HG03196 (cell line): ENCODE results near the gene PNMT.
"Not testable (repeated sequence)": the region's sequence is repeated elsewhere in the genome, so short reads cannot be mapped to it uniquely, and the experiment has no call there.

Experiments used
- ATAC-seq: cut with Tn5 transposase; IDR thresholded peaks from one replicate; pipeline ENCODE4 v1.9.1; 2021; ENCODE audit not compliant: unreplicated experiment

The PNMT gene

DNA sequence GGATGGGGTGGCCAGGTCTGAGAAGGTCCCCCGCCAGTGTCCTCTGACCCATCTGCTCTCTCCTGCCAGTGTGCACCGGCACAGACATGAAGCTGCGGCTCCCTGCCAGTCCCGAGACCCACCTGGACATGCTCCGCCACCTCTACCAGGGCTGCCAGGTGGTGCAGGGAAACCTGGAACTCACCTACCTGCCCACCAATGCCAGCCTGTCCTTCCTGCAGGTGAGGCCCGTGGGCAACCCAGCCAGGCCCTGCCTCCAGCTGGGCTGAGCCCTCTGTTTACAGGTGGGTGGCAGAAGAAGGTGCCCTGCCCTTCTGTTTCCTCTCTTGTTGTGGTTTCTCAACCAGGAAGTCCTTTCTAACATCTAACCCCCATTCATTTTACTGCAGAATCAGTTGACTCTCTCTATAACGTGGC is 38.7 kb downstream of the PNMT start:
- ATAC-seq: no peak

DNA sequence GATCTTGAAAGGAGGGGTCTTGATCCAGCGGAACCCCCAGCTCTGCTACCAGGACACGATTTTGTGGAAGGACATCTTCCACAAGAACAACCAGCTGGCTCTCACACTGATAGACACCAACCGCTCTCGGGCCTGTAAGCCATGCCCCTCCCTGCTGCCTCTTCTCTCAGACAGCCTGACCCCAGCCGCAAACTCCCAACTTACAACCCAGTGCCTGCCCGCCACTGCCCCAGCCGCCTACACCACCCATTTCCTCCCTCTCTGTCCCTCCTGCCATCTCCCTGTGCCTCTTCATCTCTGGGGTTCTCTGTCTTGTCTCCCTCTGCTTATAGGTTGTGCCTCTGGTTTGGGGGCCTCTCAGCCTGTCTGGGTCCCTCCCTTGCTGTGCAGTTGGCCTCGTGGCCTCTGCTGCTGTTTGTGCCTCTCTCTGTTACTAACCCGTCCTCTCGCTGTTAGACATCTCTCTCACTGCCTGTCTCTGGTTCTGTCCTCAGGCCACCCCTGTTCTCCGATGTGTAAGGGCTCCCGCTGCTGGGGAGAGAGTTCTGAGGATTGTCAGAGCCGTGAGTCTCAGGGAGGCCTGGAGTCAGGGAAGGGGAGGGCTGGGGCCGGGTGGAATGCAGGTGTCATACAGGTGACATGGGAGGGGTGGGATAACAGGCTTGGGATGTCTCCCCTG is 41.2 kb downstream of the PNMT start:
- ATAC-seq: no peak

DNA sequence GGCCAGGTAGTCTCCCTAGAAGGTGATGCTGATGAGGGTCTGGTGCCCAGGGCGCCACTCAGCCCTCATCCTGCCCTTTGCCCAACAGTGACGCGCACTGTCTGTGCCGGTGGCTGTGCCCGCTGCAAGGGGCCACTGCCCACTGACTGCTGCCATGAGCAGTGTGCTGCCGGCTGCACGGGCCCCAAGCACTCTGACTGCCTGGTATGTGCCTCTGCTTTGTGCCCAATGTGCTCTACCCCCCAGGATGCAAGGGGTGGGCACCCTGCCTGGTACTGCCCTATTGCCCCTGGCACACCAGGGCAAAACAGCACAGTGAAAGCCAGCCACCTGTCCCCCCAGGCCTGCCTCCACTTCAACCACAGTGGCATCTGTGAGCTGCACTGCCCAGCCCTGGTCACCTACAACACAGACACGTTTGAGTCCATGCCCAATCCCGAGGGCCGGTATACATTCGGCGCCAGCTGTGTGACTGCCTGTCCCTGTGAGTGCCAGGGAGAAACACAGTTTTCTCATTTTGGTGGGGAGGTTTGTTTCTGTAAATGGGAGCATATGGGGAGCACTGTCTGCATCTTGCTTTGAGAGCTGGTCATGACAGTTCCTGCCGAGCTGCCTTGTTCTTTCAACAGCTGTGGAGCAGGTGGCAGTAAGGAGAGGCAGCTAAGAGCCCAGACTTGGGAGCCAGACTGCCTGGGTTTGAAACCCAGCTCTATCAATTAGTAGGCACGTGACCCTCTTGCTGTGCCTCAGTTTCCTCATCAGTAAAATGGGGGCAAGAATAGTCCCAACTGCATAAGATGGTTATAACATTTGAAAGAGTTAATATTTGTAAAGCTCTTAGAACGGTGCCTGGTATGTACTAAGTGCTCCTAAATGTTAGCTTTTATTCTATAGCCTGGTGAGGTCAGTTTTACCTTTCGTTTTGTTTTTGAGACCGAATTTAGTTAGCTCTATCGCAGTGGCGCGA is 42.0 kb downstream of the PNMT start:
- ATAC-seq: no peak

DNA sequence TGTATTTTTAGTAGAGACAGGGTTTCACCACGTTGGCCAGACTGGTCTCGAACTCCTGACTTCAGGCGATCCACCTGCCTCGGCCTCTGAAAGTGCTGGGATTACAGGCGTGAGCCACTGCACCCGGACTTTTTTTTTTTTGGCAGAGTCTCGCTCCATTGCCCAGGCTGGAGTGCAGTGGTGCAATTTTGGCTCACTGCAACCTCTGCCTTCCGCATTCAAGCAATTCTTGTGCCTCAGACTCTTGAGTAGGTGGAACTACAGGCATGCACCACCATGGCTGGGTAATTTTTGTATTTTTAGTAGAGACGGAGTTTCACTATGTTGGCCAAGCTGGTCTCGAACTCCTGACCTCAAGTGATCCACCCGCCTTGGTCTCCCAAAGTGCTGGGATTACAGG is 42.8 kb downstream of the PNMT start:
- not testable (repeated sequence) for ATAC-seq

DNA sequence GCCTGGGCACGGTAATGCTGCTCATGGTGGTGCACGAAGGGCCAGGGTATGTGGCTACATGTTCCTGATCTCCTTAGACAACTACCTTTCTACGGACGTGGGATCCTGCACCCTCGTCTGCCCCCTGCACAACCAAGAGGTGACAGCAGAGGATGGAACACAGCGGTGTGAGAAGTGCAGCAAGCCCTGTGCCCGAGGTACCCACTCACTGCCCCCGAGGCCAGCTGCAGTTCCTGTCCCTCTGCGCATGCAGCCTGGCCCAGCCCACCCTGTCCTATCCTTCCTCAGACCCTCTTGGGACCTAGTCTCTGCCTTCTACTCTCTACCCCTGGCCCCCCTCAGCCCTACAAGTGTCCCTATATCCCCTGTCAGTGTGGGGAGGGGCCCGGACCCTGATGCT is 43.6 kb downstream of the PNMT start:
- ATAC-seq: no peak

DNA sequence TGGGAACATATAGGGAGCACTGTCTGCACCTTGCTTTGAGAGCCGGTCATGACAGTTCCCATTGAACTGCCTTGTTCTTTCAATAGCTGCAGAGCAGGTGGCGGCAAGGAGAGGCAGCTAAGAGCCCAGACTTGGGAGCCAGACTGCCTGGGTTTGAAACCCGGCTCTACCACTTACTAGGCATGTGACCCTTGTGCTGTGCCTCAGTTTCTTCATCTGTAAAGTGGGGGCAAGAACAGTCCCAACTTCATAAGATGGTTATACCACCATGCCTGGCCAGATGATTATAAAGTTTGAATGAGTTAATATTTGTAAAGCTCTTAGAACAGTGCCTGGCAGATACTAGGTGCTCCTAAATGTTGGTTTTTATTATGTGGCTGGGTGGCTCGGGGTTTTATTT is 46.0 kb downstream of the PNMT start:
- ATAC-seq: no peak

DNA sequence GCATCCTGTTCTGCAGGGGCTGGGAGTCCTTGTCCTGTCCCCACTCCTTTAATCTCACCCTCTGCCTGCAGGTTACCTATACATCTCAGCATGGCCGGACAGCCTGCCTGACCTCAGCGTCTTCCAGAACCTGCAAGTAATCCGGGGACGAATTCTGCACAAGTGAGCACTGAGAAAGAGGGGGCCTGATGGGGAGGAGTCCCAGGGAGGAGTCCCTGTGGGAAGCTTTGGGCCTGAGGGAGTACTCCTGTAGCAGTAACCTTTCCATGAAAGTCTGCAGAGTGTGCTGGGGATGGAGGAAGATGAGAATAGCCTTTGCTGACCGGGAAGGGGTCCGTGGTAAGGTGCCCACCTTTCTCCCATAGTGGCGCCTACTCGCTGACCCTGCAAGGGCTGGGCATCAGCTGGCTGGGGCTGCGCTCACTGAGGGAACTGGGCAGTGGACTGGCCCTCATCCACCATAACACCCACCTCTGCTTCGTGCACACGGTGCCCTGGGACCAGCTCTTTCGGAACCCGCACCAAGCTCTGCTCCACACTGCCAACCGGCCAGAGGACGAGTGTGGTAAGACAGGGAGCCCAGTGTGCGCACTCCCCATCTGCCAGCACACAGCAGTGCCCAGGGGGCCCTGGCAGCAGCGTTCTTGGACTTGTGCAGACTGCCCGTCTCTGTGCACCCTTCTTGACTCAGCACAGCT is 47.3 kb downstream of the PNMT start:
- no peak for ATAC-seq

DNA sequence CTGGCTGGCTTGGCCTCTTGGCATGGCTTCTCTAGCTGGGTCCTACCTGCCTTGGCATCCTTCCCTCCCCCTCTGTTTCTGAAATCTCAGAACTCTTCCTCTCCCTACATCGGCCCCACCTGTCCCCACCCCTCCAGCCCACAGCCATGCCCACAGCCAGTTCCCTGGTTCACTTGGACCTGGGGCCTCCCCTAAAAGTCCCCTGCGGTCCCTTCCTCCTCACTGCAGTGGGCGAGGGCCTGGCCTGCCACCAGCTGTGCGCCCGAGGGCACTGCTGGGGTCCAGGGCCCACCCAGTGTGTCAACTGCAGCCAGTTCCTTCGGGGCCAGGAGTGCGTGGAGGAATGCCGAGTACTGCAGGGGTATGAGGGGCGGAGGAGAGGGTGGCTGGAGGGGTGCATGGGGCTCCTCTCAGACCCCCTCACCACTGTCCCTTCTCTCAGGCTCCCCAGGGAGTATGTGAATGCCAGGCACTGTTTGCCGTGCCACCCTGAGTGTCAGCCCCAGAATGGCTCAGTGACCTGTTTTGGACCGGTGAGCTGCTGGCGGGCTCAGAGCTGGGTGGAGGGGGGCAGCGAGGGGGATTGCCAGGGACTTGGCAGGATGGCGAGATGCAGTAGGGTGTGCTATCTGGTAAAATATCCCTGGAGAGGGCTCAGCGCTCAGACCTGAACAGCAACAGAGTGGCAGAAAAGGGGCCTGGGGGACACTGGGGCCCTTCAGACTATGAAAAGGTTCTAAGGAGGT is 48.0 kb downstream of the PNMT start:
- ATAC-seq: no peak

DNA sequence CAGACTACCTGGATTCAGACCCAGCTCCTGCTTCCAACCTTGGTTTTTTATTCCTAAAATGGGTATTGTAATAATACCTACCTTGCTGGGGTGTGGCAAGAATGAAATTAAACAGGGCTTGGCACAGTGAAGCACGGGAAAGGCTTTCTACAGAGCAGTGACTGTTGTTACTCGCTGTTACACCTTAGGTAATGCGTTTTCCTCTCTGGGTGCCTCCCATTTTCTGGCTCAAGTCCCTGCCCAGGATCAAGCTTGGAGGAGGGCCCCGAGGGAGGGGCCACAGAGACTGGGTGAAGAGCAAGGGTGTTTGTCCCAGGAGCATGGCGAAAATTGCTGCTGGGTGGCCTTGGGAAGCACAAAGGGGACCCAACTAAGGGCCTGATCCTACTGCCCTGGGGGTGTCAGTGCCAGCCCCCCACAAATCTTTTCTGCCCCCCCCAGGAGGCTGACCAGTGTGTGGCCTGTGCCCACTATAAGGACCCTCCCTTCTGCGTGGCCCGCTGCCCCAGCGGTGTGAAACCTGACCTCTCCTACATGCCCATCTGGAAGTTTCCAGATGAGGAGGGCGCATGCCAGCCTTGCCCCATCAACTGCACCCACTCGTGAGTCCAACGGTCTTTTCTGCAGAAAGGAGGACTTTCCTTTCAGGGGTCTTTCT is 48.8 kb downstream of the PNMT start:
- ATAC-seq: no peak

DNA sequence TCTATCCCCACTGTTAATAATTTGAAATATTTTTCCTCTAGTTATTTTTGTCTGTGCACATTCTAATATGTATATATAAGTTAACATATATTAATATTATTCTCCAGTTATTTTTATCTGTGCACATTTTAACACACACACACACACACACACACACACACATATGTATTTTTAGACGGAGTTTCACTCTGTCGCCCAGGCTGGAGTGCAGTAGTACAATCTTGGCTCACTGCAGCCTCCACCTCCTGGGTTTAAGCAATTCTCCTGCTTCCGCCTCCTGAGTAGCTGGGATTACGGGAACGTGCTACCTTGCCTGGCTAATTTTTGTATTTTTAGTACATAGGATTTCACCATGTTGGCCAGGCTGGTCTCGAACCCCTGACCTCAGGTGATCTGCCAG is 49.4 kb downstream of the PNMT start:
- ATAC-seq: no peak

DNA sequence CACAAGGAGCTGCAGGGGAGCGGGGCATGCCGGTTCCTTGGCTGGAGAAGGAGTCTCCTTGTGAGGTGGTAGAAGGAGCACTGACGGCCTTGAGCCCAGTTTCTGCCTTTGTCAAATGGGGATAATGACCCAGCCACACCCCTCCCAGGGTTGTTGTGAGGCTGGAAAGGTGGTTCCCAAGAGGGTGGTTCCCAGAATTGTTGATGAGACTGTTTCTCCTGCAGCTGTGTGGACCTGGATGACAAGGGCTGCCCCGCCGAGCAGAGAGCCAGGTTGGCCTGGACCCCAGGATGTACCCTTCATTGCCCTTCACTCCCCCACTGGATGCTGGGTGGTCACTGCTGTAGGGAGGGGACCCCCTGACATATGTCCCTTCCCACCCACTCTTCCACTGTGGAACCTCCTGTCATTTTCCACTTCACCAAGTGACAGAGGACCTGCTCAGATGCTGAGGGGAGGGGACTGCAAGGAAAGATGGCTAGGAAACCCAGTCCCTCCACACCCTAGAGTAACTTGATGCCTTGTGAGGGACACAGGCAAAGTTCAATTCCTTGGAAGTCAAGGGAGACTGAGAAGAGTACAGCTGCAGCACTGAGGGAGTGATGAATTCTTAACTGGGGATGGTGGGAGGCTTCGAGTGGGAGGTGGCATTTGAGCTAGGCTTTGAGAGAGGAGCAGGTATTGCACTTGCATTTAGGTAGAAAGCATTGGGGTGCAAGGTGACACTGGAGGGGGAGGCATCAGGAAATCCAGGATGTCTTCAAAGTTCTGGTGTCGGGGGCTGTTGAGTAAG is 51.5 kb downstream of the PNMT start:
- ATAC-seq: no peak
